Epidermal melanocyte (primary cell): Measurements from ENCODE around the gene MBD5.

Source experiments
- DNase-seq: peaks from one replicate; pipeline ENCODE4 v3.0.0; 2011; ENCODE audit warnings: low spot score; ENCODE audit not compliant: insufficient read length

Gene MBD5

GRCh38 chr2:148455791-148456190 is 434.9 kb downstream of the MBD5 start:
- DNase-seq: no peak

GRCh38 chr2:148458171-148458570 is 437.3 kb downstream of the MBD5 start:
- no peak for DNase-seq

GRCh38 chr2:148459377-148459778 is 438.5 kb downstream of the MBD5 start:
- DNase-seq: no peak

- DNase-seq: no peak
Measured at GRCh38 chr2:148461876-148462275, 441.0 kb downstream of the MBD5 start.

GRCh38 chr2:148475626-148476025 is 454.7 kb downstream of the MBD5 start:
- no peak for DNase-seq

GRCh38 chr2:148479398-148479797 is 458.5 kb downstream of the MBD5 start:
- no peak for DNase-seq

- no peak for DNase-seq
Measured at GRCh38 chr2:148483665-148484064, 462.8 kb downstream of the MBD5 start.

- no peak for DNase-seq
Measured at GRCh38 chr2:148484066-148484465, 463.2 kb downstream of the MBD5 start.

- DNase-seq: no peak
Measured at GRCh38 chr2:148486655-148487054, 465.8 kb downstream of the MBD5 start.

- DNase-seq: no peak
Measured at GRCh38 chr2:148487439-148487838, 466.5 kb downstream of the MBD5 start.

GRCh38 chr2:148490840-148491439 is 470.0 kb downstream of the MBD5 start:
- DNase-seq: no peak

- DNase-seq: no peak
Measured at GRCh38 chr2:148493822-148494563, 473.1 kb downstream of the MBD5 start.

- DNase-seq: no peak
Measured at GRCh38 chr2:148495586-148495985, 474.7 kb downstream of the MBD5 start.

GRCh38 chr2:148501545-148501944 is 480.7 kb downstream of the MBD5 start:
- no peak for DNase-seq

- DNase-seq: no peak
Measured at GRCh38 chr2:148503516-148503915, 482.6 kb downstream of the MBD5 start.

- no peak for DNase-seq
Measured at GRCh38 chr2:148507970-148508369, 487.1 kb downstream of the MBD5 start.

GRCh38 chr2:148508878-148509287 is 488.0 kb downstream of the MBD5 start:
- DNase-seq: no peak

GRCh38 chr2:148509288-148509902 is 488.5 kb downstream of the MBD5 start:
- DNase-seq: peak; percentile 76

- DNase-seq: no peak
Measured at GRCh38 chr2:148511883-148512282, 491.0 kb downstream of the MBD5 start.

GRCh38 chr2:148512501-148512900 is 491.6 kb downstream of the MBD5 start:
- no peak for DNase-seq

- no peak for DNase-seq
Measured at GRCh38 chr2:148513427-148513826, 492.5 kb downstream of the MBD5 start.

- DNase-seq: no peak
Measured at GRCh38 chr2:148515120-148515519, 494.2 kb downstream of the MBD5 start.

- DNase-seq: no peak
Measured at GRCh38 chr2:148515976-148516375, 495.1 kb downstream of the MBD5 start.
